Esophagus muscularis mucosa (tissue), 3 donors: ENCODE results near the gene OTOGL.

Source experiments
- POLR2A ChIP-seq: fragments of 450-650 bp; IDR thresholded peaks from one replicate; pipeline ENCODE4 v1.6.1; 2017; ENCODE audit warnings: antibody characterized with exemption, moderate library complexity, mild to moderate bottlenecking, low read depth
- TF ChIP-seq, protein P1 (sequence below), 3 experiments: fragments of 200-600 bp in 2 of 3; fragments of 450-650 bp in 1 of 3; sonication (generic) in 2 of 3; IDR thresholded peaks; one replicate each; pipeline ENCODE4 v1.5.1; 2017 to 2019; ENCODE audit warnings: antibody characterized with exemption in 3 of 3, mild to moderate bottlenecking in 2 of 3, moderate library complexity in 1 of 3

DNA sequence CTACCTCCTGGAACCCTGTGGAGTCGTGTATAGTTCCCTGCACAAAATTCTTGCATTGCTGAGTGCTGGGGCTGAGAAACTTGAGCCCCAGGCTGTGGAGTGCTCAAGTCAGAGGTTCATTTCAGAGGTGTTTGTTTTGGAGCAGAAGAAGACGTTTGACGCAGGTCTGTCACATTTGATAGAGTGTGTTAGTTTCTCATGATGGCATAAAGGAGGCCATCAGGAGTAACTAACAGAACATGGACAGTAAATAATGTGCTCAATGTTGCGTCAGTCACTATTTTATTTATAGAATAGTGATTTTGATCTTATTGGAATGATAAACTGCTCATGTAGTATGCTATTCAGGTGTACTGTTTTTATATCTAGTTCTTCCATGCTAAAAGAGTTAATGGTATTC is 44.2 kb downstream of the OTOGL start:
- no peak for TF ChIP-seq POLR2A
- TF ChIP-seq, protein P1, sequence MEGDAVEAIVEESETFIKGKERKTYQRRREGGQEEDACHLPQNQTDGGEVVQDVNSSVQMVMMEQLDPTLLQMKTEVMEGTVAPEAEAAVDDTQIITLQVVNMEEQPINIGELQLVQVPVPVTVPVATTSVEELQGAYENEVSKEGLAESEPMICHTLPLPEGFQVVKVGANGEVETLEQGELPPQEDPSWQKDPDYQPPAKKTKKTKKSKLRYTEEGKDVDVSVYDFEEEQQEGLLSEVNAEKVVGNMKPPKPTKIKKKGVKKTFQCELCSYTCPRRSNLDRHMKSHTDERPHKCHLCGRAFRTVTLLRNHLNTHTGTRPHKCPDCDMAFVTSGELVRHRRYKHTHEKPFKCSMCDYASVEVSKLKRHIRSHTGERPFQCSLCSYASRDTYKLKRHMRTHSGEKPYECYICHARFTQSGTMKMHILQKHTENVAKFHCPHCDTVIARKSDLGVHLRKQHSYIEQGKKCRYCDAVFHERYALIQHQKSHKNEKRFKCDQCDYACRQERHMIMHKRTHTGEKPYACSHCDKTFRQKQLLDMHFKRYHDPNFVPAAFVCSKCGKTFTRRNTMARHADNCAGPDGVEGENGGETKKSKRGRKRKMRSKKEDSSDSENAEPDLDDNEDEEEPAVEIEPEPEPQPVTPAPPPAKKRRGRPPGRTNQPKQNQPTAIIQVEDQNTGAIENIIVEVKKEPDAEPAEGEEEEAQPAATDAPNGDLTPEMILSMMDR (IDR thresholded peaks at IDR 0.05), result no peak
